GM12865 (cell line): ENCODE data around the gene CPNE6.
"Not testable (repeated sequence)": the region's sequence is repeated elsewhere in the genome, so short reads cannot be mapped to it uniquely, and the experiment has no call there.

Source experiments
- DNase-seq: peaks from one replicate; pipeline ENCODE4 v3.0.0; 2010; ENCODE audit warnings: low read depth
- H3K4me3 ChIP-seq: 2 replicates; pipeline ENCODE4 v1.5.1; 2011; ENCODE audit warnings: mild to moderate bottlenecking, low read depth, low read length, control low read depth
- CTCF ChIP-seq: IDR thresholded peaks from 2 replicates; pipeline ENCODE4 v1.5.1; 2011; ENCODE audit warnings: low read length, control low read depth, low read depth, inconsistent platforms; ENCODE audit not compliant: insufficient read depth; ENCODE audit errors: missing control alignments

The CPNE6 gene

DNA sequence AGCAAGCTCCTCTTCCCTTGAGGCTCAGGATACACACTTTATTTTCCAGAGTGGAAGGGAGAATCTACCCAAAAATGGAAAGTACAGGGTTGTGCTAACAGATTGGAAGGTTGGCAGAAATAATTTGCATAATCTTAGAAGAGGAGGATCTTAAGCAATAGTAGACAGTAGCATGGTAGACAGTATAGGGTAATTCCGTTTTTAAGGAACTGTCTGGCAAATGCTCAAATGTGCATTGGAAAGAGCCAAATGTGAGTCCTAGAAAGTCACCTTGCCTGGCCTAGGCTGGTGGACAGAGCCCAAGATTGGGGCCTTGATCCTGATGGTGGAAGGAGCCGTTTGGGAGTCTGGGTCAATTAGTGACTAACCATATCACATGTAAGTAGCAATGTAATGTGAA, 32.7 kb upstream of the CPNE6 start:
- no peak overlapping the region for H3K4me3 ChIP-seq
- no peak for DNase-seq
- no peak for TF ChIP-seq CTCF

DNA sequence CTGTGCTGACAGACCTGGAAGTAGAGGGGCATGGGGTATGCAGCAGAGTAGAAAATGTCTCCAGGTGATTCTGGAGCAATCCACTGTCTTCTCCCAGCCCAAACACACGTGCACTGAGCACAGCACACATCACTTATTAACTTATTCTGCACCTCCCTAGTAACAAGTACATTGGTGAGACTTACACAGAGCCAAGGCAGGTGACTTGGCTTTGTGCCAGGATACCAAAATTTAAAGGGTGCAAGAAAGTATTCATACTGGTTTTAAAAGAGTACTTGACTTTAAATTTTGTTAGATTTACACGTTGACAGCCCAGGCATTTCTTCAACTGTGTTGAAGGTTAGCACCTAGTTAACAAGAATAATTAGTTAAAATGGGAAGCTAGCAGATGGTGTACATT, 30.7 kb upstream of the CPNE6 start:
- no peak overlapping the region for H3K4me3 ChIP-seq
- no peak for TF ChIP-seq CTCF
- DNase-seq = no peak

DNA sequence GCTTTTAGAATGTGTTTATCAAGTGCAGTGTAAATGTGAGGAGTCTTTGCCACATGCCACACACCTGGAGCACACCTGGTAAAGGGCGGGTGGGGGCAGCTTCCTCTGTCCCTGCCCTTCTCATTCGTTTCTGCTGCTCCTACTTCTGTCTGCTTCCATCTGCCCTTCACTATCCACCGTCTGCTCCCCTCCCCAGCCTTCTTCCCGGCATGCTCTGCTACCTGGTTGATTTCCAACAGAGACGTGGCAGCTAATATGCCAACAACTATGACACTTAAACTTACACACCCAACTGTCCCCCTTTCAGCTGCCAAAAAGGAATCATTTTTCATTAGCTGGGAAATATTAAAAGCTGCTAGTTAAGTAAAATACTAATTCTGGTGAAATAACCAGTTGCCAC, 28.6 kb upstream of the CPNE6 start:
- DNase-seq = no peak
- no peak for TF ChIP-seq CTCF
- no peak overlapping the region for H3K4me3 ChIP-seq

- not testable (repeated sequence) for DNase-seq, H3K4me3 ChIP-seq
These were observed 22.4 kb upstream of the CPNE6 start for GRCh38 chr14:24049002-24049401.

DNA sequence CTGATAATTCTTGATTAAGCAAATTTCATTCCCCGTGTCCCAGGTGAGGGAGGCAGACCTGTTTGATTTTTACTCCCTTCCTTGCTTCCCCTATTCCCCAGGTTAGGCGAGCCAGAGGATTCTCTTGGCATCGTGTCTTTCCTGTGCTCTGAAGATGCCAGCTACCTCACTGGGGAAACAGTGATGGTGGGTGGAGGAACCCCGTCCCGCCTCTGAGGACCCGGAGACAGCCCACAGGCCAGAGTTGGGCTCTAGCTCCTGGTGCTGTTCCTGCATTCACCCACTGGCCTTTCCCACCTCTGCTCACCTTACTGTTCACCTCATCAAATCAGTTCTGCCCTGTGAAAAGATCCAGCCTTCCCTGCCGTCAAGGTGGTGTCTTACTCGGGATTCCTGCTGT, 20.6 kb upstream of the CPNE6 start:
- DNase-seq, H3K4me3 ChIP-seq: not testable (repeated sequence)

- DNase-seq = no peak
- no peak for TF ChIP-seq CTCF
- peak overlapping the region; percentile 64 for H3K4me3 ChIP-seq
These were observed 20.1 kb upstream of the CPNE6 start for GRCh38 chr14:24051176-24051788.

GRCh38 chr14:24051789-24052655, 19.3 kb upstream of the CPNE6 start, which contains the start of gene CARMIL3:
Gene CARMIL3, plus strand, starts transcription at chr14:24052009. Its CDS starts 145 bp downstream, at chr14:24052154.
- DNase-seq = peak; percentile 79
- no peak for TF ChIP-seq CTCF
- H3K4me3 ChIP-seq = peak within 1 kb of the TSS; percentile 64
